Prostate gland (tissue), 2 donors: ENCODE results near the gene ZNF607. TPM values are rescaled to one million over a fixed set of nuclear protein-coding genes. Genes with fewer than 3 reads are reported as not detected.

Source experiments
- DNase-seq: peaks from one replicate; pipeline ENCODE4 v3.0.0-alpha.2; 2019; ENCODE audit warnings: low spot score
- H3K27ac ChIP-seq, 2 donors: fragments of 200-600 bp; sonication (generic); 2 replicates each; pipeline ENCODE4 v1.5.1; 2017 to 2019
- H3K27me3 ChIP-seq: fragments of 200-600 bp; sonication (generic); replicated peaks from 2 replicates; pipeline ENCODE4 v1.5.1; 2019; ENCODE audit not compliant: insufficient read depth
- H3K36me3 ChIP-seq, 2 donors: fragments of 200-600 bp; sonication (generic); 1 replicate in 1 of 2; 2 replicates in 1 of 2; pipeline versions ENCODE4 v1.5.1 to v1.8.1; 2017 to 2019
- H3K4me1 ChIP-seq: fragments of 200-600 bp; sonication (generic); replicated peaks from 2 replicates; pipeline ENCODE4 v1.5.1; 2019
- H3K4me3 ChIP-seq, 2 donors: fragments of 200-600 bp; sonication (generic); 2 replicates each; pipeline ENCODE4 v1.5.1; 2017 to 2019
- H3K9me3 ChIP-seq: fragments of 200-600 bp; sonication (generic); 2 replicates; pipeline ENCODE4 v1.5.1; 2017
- CTCF ChIP-seq, 4 experiments: fragments of 200-600 bp in 2 of 4; fragments of 450-650 bp in 2 of 4; sonication (generic) in 2 of 4; IDR thresholded peaks; 1 replicate in 3 of 4; 2 replicates in 1 of 4; pipeline ENCODE4 v1.5.1; 2016 to 2019; ENCODE audit warnings: antibody characterized with exemption in 4 of 4, mild to moderate bottlenecking in 2 of 4, moderate library complexity in 2 of 4
- POLR2A ChIP-seq: fragments of 450-650 bp; IDR thresholded peaks from one replicate; pipeline ENCODE4 v1.6.1; 2016; ENCODE audit warnings: antibody characterized with exemption, mild to moderate bottlenecking
- POLR2AphosphoS5 ChIP-seq: sonication (generic); formaldehyde crosslinking; IDR thresholded peaks from one replicate; pipeline ENCODE4 v1.6.1; 2017; ENCODE audit warnings: antibody characterized with exemption
- WGBS: methylation state at CpG from one replicate; pipeline ENCODE4 v1.1.5; 2018; 5-methylcytosine and 5-hydroxymethylcytosine counted together
- intact Hi-C: fragments of 100-400 bp; cut with DNase I; formaldehyde crosslinking; loops from one replicate; pipeline ENCODE4 v1.14.2; 2022
- small RNA-seq, 2 donors: library from RNA; depleted of rRNA; stranded (forward); fragments of <200 nt; gene quantifications; one replicate each; pipeline ENCODE3, GENCODE V24; 2016
- total RNA-seq, 2 donors: library from RNA; depleted of rRNA; stranded (reverse); fragments of >200 nt; gene quantifications; one replicate each; pipeline ENCODE4 v1.1.0, GENCODE V29; 2016

ZNF607 gene
- total RNA-seq, 2 donors from 2014 or later: 5.6 to 6.5 TPM

- no peaks in the 10 kb centered on the region for H3K36me3 ChIP-seq
- H3K27ac ChIP-seq: peak overlapping the region; percentile 95 to 98
- TF ChIP-seq POLR2AphosphoS5: no peak
- TF ChIP-seq POLR2A: no peak
- TF ChIP-seq CTCF (IDR thresholded peaks at IDR 0.05): no peak
- no peaks in the 10 kb centered on the region for H3K27me3 ChIP-seq
- WGBS: 2% methylated on average over 40 of the region's 40 CpGs
- H3K4me1 ChIP-seq: no peaks in the 10 kb centered on the region
- peak; percentile 5 for DNase-seq
- no peaks in the 10 kb centered on the region for H3K9me3 ChIP-seq
- H3K4me3 ChIP-seq: peak overlapping the region; percentile 71 to 80
- intact Hi-C loops: loop anchor here (5.0 to 10.0 kb wide), 2 partner anchors 38 to 280 kb away; partner anchors contain the start of gene ZNF527
Observed at GRCh38 chr19:37654629-37655300, 64.8 kb downstream of the ZNF607 start.

GRCh38 chr19:37654118-37654517 is 65.4 kb downstream of the ZNF607 start:
- Histone ChIP-seq H3K4me1 (no peaks in the 10 kb centered on the region), H3K27ac (peak overlapping the region; percentile 95 to 98), H3K4me3 (peak overlapping the region; percentile 71 to 80), H3K9me3 (no peaks in the 10 kb centered on the region), H3K36me3 (no peaks in the 10 kb centered on the region), H3K27me3 (no peaks in the 10 kb centered on the region)
- 1% methylated on average over 5 of the region's 5 CpGs for WGBS
- no peak for TF ChIP-seq CTCF (IDR thresholded peaks at IDR 0.05)
- no peak for TF ChIP-seq POLR2AphosphoS5
- TF ChIP-seq POLR2A: no peak
- intact Hi-C loops: loop anchor here (10.0 kb wide), 1 partner anchor 279 kb away; the partner anchor contains the start of gene ZNF527
- no peak for DNase-seq

Small RNAs within 50 kb of the gene (small RNA-seq; reads per million reads assigned to genes)
- gene SELENOKP1: 0 reads per million in 2 donors

Other genes with a start within 250 kb of the ZNF607 start
- gene ZNF793, start 212.8 kb downstream of the ZNF607 start, total RNA-seq: 10 to 100 TPM in 1 of 2 donors, 1 to 10 TPM in 1; 5.1 to 13.3 TPM
- gene ZNF571, start 125.0 kb downstream of the ZNF607 start, total RNA-seq: 10 to 100 TPM in 1 of 2 donors, 1 to 10 TPM in 1; 4.5 to 34.2 TPM
- gene ZNF540, start 124.9 kb downstream of the ZNF607 start, total RNA-seq: 1 to 10 TPM; 2.9 to 3.1 TPM
- gene ZFP30, start 64.3 kb downstream of the ZNF607 start, total RNA-seq: 1 to 10 TPM; 5.7 to 6.8 TPM
- 1 to 10 TPM; 5.9 to 8.4 TPM for gene ZNF573, start 59.8 kb upstream of the ZNF607 start, total RNA-seq
- gene WDR87, start 186.8 kb upstream of the ZNF607 start, total RNA-seq: 1 to 10 TPM in 1 of 2 donors, not detected in 1; 2.0 TPM
- 10 to 100 TPM; 48.8 to 63.5 TPM for gene SIPA1L3, start 187.4 kb upstream of the ZNF607 start, total RNA-seq